IPS-NIHi7 (cell line): ENCODE results near the gene RAB13.

Source experiments
- DNase-seq: peaks from one replicate; pipeline ENCODE4 v3.0.0; 2012; ENCODE audit warnings: mixed read lengths; ENCODE audit errors: extremely low spot score

Gene RAB13

GRCh38 chr1:153956997-153957715 lies 29.0 kb downstream of the RAB13 start:
- no peak for DNase-seq

DNA sequence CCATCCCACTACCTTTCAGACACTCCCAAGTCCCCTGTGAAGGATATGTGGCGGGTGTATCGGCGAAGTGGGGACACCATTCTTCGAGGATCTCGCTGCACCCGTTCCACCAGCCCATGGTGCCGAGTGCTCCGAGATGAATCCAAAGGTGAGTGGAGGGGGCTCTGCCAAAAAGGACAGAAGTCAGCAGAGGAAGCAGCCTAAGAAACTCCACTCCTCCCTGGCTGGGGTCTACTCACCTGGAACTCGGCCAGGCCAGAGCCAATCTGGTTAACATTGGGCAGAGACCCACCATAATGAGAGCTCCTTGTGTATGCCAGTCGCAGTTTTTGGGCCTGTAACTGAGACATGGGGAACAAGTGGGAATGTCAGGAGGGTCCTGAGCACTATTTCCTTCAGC lies 31.3 kb downstream of the RAB13 start:
- no peak for DNase-seq

DNA sequence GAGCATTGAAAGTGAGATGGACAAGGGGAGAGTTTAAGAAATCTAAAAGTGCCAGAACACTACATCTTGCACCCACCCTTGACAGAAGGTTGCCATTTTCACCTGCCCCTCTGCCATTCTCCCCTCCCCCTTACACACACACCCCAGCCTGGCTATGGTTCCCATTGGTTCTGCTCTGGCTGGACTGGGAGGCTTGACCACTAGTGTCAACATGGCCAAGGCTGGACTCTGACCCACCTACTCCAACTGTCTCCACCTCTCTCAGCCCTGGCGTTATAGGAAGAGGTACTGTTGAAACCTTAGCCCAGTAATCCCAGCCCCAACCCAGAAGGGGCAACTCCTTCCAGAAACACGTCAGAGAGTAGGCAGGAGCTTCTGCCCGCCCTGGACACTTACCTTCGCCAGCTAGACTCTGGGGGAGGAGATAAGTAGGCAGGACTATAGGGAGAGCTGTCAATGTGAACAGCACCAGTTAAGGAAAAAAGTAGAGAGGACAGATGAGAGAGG lies 32.2 kb downstream of the RAB13 start:
- DNase-seq = no peak

DNA sequence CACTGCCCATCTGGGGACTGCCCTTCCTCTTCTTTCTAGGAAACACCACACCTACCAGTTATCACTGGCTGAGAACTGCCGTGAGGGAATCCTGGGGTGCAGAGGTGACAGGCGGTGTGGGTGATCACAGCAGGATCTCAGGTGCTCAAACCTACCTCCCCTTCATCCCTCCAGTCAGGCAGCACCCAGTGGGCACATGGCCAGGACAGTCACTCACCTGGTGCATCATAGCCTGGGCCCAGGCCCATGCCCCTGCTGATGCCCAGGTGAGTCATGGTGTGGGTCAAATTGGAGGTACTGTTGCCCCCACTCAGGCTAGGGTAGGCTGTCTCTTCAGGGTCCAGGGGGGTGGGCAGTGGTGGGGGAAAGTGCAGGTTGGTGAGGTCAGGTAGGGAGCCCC lies 34.3 kb downstream of the RAB13 start:
- no peak for DNase-seq

- no peak for DNase-seq
Measured at GRCh38 chr1:153951183-153951582, 35.0 kb downstream of the RAB13 start.

GRCh38 chr1:153946622-153947241 lies 39.4 kb downstream of the RAB13 start, which contains the start of gene DENND4B:
Gene DENND4B, minus strand, starts transcription at chr1:153946718. Its CDS starts 2,344 bp downstream, at chr1:153944374.
- peak; percentile 99 for DNase-seq

- DNase-seq = peak; percentile 69
Measured at GRCh38 chr1:153945795-153946621, 40.1 kb downstream of the RAB13 start.

- no peak for DNase-seq
Measured at GRCh38 chr1:153945131-153945794, 40.9 kb downstream of the RAB13 start.

DNA sequence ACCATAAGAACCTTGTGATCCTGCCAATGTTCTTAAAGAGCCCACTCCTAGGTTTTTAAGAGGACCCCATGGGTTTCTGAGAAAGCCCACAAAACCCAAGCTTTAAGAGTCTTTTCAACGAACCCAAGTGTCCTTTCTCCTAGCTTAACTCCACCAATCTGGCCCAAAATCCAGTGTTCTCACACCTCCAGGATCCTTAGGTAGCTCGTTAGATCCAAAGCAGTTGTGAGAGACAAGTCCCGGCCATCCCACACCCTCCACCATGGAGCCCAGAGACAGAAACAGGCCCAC lies 41.4 kb downstream of the RAB13 start:
- DNase-seq = no peak

GRCh38 chr1:153944005-153944826 lies 41.9 kb downstream of the RAB13 start:
- DNase-seq = no peak

- DNase-seq = no peak
Measured at GRCh38 chr1:153942766-153943549, 43.2 kb downstream of the RAB13 start.

GRCh38 chr1:153941826-153942725 lies 44.1 kb downstream of the RAB13 start:
- no peak for DNase-seq

GRCh38 chr1:153940756-153941155 lies 45.4 kb downstream of the RAB13 start:
- no peak for DNase-seq

DNA sequence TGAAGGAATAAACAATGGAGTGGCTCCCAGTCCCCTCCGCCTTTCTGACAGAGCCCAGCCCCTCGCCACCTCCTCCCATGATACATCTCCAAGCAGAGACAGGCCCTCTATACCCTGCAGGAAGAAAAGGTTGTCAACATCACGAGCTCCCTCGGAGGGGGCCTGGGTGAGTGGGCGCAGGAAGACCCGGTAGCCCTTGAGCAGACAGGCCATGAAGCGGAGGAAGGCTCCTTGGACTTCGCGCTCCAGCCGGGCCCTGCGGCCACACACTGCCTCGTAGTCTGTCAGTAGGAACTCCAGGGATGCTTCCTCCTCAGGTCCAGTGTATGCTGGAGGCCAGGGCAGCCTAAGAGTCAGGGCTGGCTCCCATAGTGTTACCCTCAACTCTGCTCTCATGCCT lies 46.7 kb downstream of the RAB13 start:
- no peak for DNase-seq

GRCh38 chr1:153938996-153939395 lies 47.1 kb downstream of the RAB13 start:
- DNase-seq = no peak

GRCh38 chr1:153937331-153937730 lies 48.8 kb downstream of the RAB13 start:
- no peak for DNase-seq

- DNase-seq = no peak
Measured at GRCh38 chr1:153936011-153936802, 49.9 kb downstream of the RAB13 start.

DNA sequence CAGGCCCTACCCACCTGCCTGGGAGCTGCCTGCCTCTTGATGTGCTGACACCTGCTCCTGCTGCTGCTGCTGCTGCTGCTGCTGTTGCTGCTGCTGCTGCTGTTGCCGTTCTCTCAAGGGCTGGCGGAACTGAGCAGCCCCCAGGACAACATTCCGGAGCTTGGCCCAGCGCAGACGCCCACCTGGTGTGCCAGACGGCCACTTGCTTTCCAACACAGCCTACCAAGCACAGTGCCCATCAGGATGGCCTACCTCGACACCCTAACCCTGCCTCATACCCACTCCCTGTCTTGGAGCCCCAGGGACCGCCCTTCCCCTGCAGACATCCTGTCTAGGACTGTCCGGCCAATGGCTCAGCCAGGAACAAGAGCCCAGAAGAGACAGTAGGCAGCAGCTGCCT lies 51.4 kb downstream of the RAB13 start:
- no peak for DNase-seq

- DNase-seq = no peak
Measured at GRCh38 chr1:153933955-153934354, 52.2 kb downstream of the RAB13 start.
